Upper lobe of left lung (tissue), 6 donors: Measurements from ENCODE around the gene MRPS31. TPM values are rescaled to one million over a fixed set of nuclear protein-coding genes. Genes with fewer than 3 reads are reported as not detected.

ENCODE experiments used
- ATAC-seq, 2 donors: fragments of 200-7000 bp; cut with Tn5 transposase; one replicate each; pipeline ENCODE4 v1.9.1; 2022; ENCODE audit warnings: mild to moderate bottlenecking in 2 of 2, moderate library complexity in 2 of 2; ENCODE audit not compliant: low FRiP score in 2 of 2
- DNase-seq, 2 donors: peaks; one replicate each; pipeline ENCODE4 v3.0.0-alpha.2; 2019 to 2020
- H3K27ac ChIP-seq, 4 donors: fragments of 200-600 bp; sonication (generic); one replicate each; pipeline ENCODE4 v1.5.1; 2016 to 2019
- H3K27me3 ChIP-seq, 4 donors: fragments of 200-600 bp; sonication (generic); one replicate each; pipeline ENCODE4 v1.5.1; 2017 to 2019
- H3K36me3 ChIP-seq, 4 donors: fragments of 200-600 bp; sonication (generic); one replicate each; pipeline ENCODE4 v1.5.1; 2016 to 2019
- H3K4me1 ChIP-seq, 4 donors: fragments of 200-600 bp; sonication (generic); one replicate each; pipeline ENCODE4 v1.5.1; 2018 to 2019
- H3K4me3 ChIP-seq, 4 donors: fragments of 200-600 bp; sonication (generic); one replicate each; pipeline ENCODE4 v1.5.1; 2017 to 2019; ENCODE audit warnings: mild to moderate bottlenecking in 2 of 4, moderate library complexity in 1 of 4
- H3K9me3 ChIP-seq, 4 donors: fragments of 200-600 bp; sonication (generic); one replicate each; pipeline ENCODE4 v1.5.1; 2018 to 2019
- CTCF ChIP-seq, 6 experiments: fragments of 450-650 bp in 4 of 6; fragments of 200-600 bp in 2 of 6; sonication (generic) in 2 of 6; IDR thresholded peaks; one replicate each; pipeline ENCODE4 v1.5.1; 2016 to 2019; ENCODE audit warnings: antibody characterized with exemption in 6 of 6
- EP300 ChIP-seq, 4 donors: sonication (generic); formaldehyde crosslinking; IDR thresholded peaks; one replicate each; pipeline ENCODE4 v1.5.1; 2017; ENCODE audit warnings: antibody characterized with exemption in 4 of 4, control low read depth in 2 of 4
- POLR2A ChIP-seq, 4 donors: fragments of 450-650 bp; IDR thresholded peaks; one replicate each; pipeline ENCODE4 v1.5.1; 2016 to 2017; ENCODE audit warnings: antibody characterized with exemption in 4 of 4, mild to moderate bottlenecking in 2 of 4
- POLR2AphosphoS5 ChIP-seq, 2 donors: sonication (generic); formaldehyde crosslinking; IDR thresholded peaks; one replicate each; pipeline ENCODE4 v1.5.1; 2017; ENCODE audit warnings: antibody characterized with exemption in 2 of 2
- WGBS, 2 donors: methylation state at CpG; one replicate each; pipeline ENCODE4 v1.1.5; 2017 to 2018; 5-methylcytosine and 5-hydroxymethylcytosine counted together
- total RNA-seq, 6 donors: library from RNA; depleted of rRNA in 4 of 6; stranded (reverse); fragments of >200 nt in 4 of 6; gene quantifications; one replicate each; pipeline versions ENCODE4 v1.1.0 to v1.2.1, GENCODE V29; 2016 to 2021
- donor health status: DM: no; HTN: no; CAD: no; lungs with moderate emphysema.
- donor health status: DM: no; HTN: yes; CAD: no; lungs with severe emphysema.

MRPS31 gene
- total RNA-seq, 6 donors from 2014 or later = 8.3 to 31.1 (median 14.8) TPM

- TF ChIP-seq POLR2A (IDR thresholded peaks at IDR 0.05) = no peak
- no peak for TF ChIP-seq EP300 (IDR thresholded peaks at IDR 0.05)
- TF ChIP-seq POLR2AphosphoS5 (IDR thresholded peaks at IDR 0.05) = no peak
- no peak for TF ChIP-seq CTCF (IDR thresholded peaks at IDR 0.05)
- no peak overlapping the region for H3K27ac ChIP-seq
- DNase-seq = peak in 1 of 2 donors; percentile 22
- no peaks in the 10 kb centered on the region for H3K4me1 ChIP-seq
- WGBS, 2 donors = 88 to 91% methylated on average over 4 of the region's 6 CpGs
- ATAC-seq = no peak
- no peak overlapping the region for H3K4me3 ChIP-seq
- no peaks in the 10 kb centered on the region for H3K27me3 ChIP-seq
- peaks cover 0 to 20% (median 0%) of the 10 kb centered on the region in 4 donors for H3K36me3 ChIP-seq
- no peaks in the 10 kb centered on the region for H3K9me3 ChIP-seq
These were observed 41.9 kb upstream of the MRPS31 start for GRCh38 chr13:40812724-40813445.

- H3K9me3 ChIP-seq = no peaks in the 10 kb centered on the region
- peaks cover 0 to 26% (median 0%) of the 10 kb centered on the region in 4 donors for H3K36me3 ChIP-seq
- WGBS, 2 donors = 67 to 78% methylated on average over 4 of the region's 4 CpGs
- ATAC-seq (no peak), DNase-seq (no peak)
- no peaks in the 10 kb centered on the region for H3K27me3 ChIP-seq
- H3K27ac ChIP-seq = no peak overlapping the region
- no peak for TF ChIP-seq POLR2AphosphoS5 (IDR thresholded peaks at IDR 0.05)
- TF ChIP-seq POLR2A (IDR thresholded peaks at IDR 0.05) = no peak
- no peak for TF ChIP-seq EP300 (IDR thresholded peaks at IDR 0.05)
- TF ChIP-seq CTCF (IDR thresholded peaks at IDR 0.05) = no peak
- no peak overlapping the region for H3K4me3 ChIP-seq
- no peaks in the 10 kb centered on the region for H3K4me1 ChIP-seq
These were observed 41.1 kb upstream of the MRPS31 start for GRCh38 chr13:40812102-40812501.

GRCh38 chr13:40809471-40809870, 38.5 kb upstream of the MRPS31 start:
- no peak for ATAC-seq
- H3K9me3 ChIP-seq = no peaks in the 10 kb centered on the region
- H3K36me3 ChIP-seq = peaks cover 0 to 44% (median 1%) of the 10 kb centered on the region in 4 donors
- 93 to 94% methylated on average over 5 of the region's 5 CpGs for WGBS, 2 donors
- H3K4me1 ChIP-seq = no peaks in the 10 kb centered on the region
- TF ChIP-seq EP300 (IDR thresholded peaks at IDR 0.05) (no peak), POLR2AphosphoS5 (IDR thresholded peaks at IDR 0.05) (no peak), CTCF (IDR thresholded peaks at IDR 0.05) (no peak), POLR2A (IDR thresholded peaks at IDR 0.05) (no peak)
- H3K27me3 ChIP-seq = no peaks in the 10 kb centered on the region
- H3K27ac ChIP-seq = no peak overlapping the region
- H3K4me3 ChIP-seq = no peak overlapping the region
- no peak for DNase-seq

GRCh38 chr13:40806241-40806640, 35.3 kb upstream of the MRPS31 start:
- no peak overlapping the region for H3K27ac ChIP-seq
- no peaks in the 10 kb centered on the region for H3K4me1 ChIP-seq
- TF ChIP-seq POLR2AphosphoS5 (IDR thresholded peaks at IDR 0.05) (no peak), POLR2A (IDR thresholded peaks at IDR 0.05) (no peak), EP300 (IDR thresholded peaks at IDR 0.05) (no peak), CTCF (IDR thresholded peaks at IDR 0.05) (no peak)
- ATAC-seq (no peak), DNase-seq (no peak)
- no peaks in the 10 kb centered on the region for H3K9me3 ChIP-seq
- WGBS, 2 donors = 94 to 95% methylated on average over 1 of the region's 1 CpG
- H3K27me3 ChIP-seq = no peaks in the 10 kb centered on the region
- H3K36me3 ChIP-seq = peaks cover 0 to 43% (median 1%) of the 10 kb centered on the region in 4 donors
- H3K4me3 ChIP-seq = no peak overlapping the region

GRCh38 chr13:40803316-40803715, 32.3 kb upstream of the MRPS31 start:
- H3K36me3 ChIP-seq = peaks cover 0 to 38% (median 1%) of the 10 kb centered on the region in 4 donors
- TF ChIP-seq POLR2A (IDR thresholded peaks at IDR 0.05) = no peak
- TF ChIP-seq EP300 (IDR thresholded peaks at IDR 0.05) = no peak
- no peak for TF ChIP-seq CTCF (IDR thresholded peaks at IDR 0.05)
- no peak for TF ChIP-seq POLR2AphosphoS5 (IDR thresholded peaks at IDR 0.05)
- no peak for DNase-seq
- no peaks in the 10 kb centered on the region for H3K9me3 ChIP-seq
- ATAC-seq = no peak
- no peaks in the 10 kb centered on the region for H3K4me1 ChIP-seq
- no peak overlapping the region for H3K27ac ChIP-seq
- no peak overlapping the region for H3K4me3 ChIP-seq
- H3K27me3 ChIP-seq = no peaks in the 10 kb centered on the region
- WGBS, 2 donors = 96 to 100% methylated on average over 4 to 5 of the region's 5 CpGs
